Measurements from ENCODE around the gene MTA1.

The MTA1 gene

GRCh38 chr14:105490267-105490571, 70.6 kb downstream of the MTA1 start:
- DNase-seq, result no peak

GRCh38 chr14:105490572-105491365, 71.1 kb downstream of the MTA1 start, which contains the start of gene TEDC1:
Gene TEDC1, plus strand, starts transcription at chr14:105491246. Its CDS starts 130 bp downstream, at chr14:105491376.
- peak; percentile 95 to 97 for DNase-seq

GRCh38 chr14:105491366-105491973, 71.8 kb downstream of the MTA1 start:
- peak; percentile 94 to 96 for DNase-seq

GRCh38 chr14:105492031-105492970, 72.7 kb downstream of the MTA1 start:
- DNase-seq, result no peak

GRCh38 chr14:105492971-105493871, 73.6 kb downstream of the MTA1 start:
- DNase-seq, result no peak

GRCh38 chr14:105493921-105494605, 74.4 kb downstream of the MTA1 start:
- DNase-seq, result no peak

GRCh38 chr14:105494606-105494929, 74.9 kb downstream of the MTA1 start:
- no peak for DNase-seq

- DNase-seq, result no peak
These were observed 75.7 kb downstream of the MTA1 start for GRCh38 chr14:105495101-105495989.

- DNase-seq, result no peak
These were observed 76.6 kb downstream of the MTA1 start for GRCh38 chr14:105495990-105496830.

GRCh38 chr14:105496831-105497591, 77.4 kb downstream of the MTA1 start:
- DNase-seq, result no peak

GRCh38 chr14:105497671-105498429, 78.2 kb downstream of the MTA1 start:
- no peak for DNase-seq

GRCh38 chr14:105498430-105499255, 79.0 kb downstream of the MTA1 start:
- DNase-seq, result no peak

GRCh38 chr14:105499256-105500035, 79.8 kb downstream of the MTA1 start:
- no peak for DNase-seq

GRCh38 chr14:105500036-105500725, 80.6 kb downstream of the MTA1 start:
- no peak for DNase-seq

- no peak for DNase-seq
These were observed 81.1 kb downstream of the MTA1 start for GRCh38 chr14:105500726-105501101.
